Measurements from ENCODE around the gene HHEX.
"Not testable (repeated sequence)": the region's sequence is repeated elsewhere in the genome, so short reads cannot be mapped to it uniquely, and the experiment has no call there.

Gene HHEX

GRCh38 chr10:92737484-92737883 lies 47.7 kb downstream of the HHEX start:
- DNase-seq (ENCODE audit: low spot score) = no peak

GRCh38 chr10:92740762-92741161 lies 51.0 kb downstream of the HHEX start:
- no peak for DNase-seq (ENCODE audit: low spot score)

DNA sequence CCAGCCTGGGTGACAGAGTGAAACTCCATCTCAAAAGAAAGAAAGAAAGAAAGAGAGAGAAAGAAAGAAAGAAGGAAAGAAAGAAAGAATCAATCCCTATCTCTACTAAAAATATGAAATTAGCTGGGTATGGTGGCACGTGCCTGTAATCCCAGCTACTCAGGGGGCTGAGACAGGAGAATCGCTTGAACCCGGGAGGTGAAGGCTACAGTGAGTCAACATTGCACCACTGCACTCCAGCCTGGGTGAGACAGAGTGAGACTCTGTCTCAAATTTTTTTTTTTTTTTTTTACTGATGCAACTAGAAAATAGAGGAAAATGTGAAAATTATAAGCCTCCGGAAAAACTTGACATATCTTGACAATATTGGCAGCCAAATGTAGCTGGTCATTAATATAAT lies 52.0 kb downstream of the HHEX start:
- DNase-seq (ENCODE audit: low spot score) = not testable (repeated sequence)

DNA sequence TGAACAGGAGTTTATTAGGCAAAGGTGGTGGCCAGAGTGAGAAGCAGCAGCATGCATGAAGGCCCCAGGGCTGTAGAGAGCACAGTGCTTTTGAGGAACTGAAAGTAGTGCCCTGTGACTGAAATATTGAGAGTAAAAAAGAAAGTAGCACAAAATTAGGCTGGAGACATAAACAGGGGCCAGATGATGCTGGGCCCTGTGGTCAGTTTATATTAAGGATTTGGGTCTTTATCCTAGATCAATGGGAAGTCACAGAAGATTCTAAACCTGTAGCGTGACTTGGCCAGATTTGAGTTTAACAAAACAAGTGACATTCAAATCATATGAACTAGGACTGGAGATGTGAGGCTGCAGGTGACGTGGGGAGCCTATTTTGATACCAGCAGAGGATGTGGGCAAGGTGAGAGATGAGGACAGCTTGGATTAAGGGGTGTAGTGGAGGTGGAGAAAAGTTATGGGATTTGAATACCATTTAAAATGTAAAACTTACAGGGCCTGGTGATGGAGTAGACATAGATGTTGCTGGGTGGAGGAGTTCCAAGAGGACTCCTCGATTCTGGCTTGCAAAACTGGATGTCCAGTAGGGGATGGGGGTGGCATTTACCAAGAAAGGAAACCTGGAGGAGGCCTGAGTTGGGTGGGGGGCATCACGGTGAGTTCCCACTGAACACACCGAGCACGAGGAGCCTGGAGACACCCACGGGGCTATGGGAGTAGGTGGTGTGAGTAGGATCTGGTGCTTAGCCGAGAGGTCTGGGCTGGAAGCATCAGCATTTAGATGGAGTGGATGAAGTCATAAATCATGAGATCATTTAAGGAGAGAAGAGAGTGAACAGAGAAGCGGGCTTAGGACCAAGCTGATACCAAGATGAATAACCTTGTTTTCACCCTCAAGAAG lies 52.8 kb downstream of the HHEX start:
- no peak for DNase-seq (ENCODE audit: low spot score)
